ENCODE results near the gene SLC36A2. TPM values are rescaled to one million over a fixed set of nuclear protein-coding genes. Genes with fewer than 3 reads are reported as not detected.
"Not testable (repeated sequence)": the region's sequence is repeated elsewhere in the genome, so short reads cannot be mapped to it uniquely, and the experiment has no call there.

SLC36A2 gene
- 10 to 100 TPM in 2 of 3 donors, 1 to 10 TPM in 1; 7.6 to 16.4 (median 16.0) TPM for polyA plus RNA-seq (ENCODE audit: insufficient read length in 3 of 3)
- long read RNA-seq, donor 1, result 0 reads
- long read RNA-seq, donor 2, partial matches to known transcripts, result 0 of 1 reads
- long read RNA-seq, donor 2, other reads (novel, unspliced or antisense), result 0 of 1 reads
- long read RNA-seq, donor 3, partial matches to known transcripts, result 0 of 1 reads
- long read RNA-seq, donor 3, other reads (novel, unspliced or antisense), result 0 of 1 reads
- long read RNA-seq, donor 4, result 0 reads
- long read RNA-seq, donor 5, result 0 reads
- long read RNA-seq, donor 6, partial matches to known transcripts, result 0 of 2 reads
- long read RNA-seq, donor 6, other reads (novel, unspliced or antisense), result 0 of 2 reads
- long read RNA-seq, donor 7, partial matches to known transcripts, result 0 of 1 reads
- long read RNA-seq, donor 7, other reads (novel, unspliced or antisense), result 0 of 1 reads
- long read RNA-seq, donor 8, result 0 reads
- long read RNA-seq, donor 9, partial matches to known transcripts, result 0 of 3 reads
- long read RNA-seq, donor 9, other reads (novel, unspliced or antisense), result 0 of 3 reads
- long read RNA-seq, donor 10, partial matches to known transcripts, result 21 of 24 reads
- long read RNA-seq, donor 10, other reads (novel, unspliced or antisense), result 0 of 24 reads
- long read RNA-seq, donor 11, partial matches to known transcripts, result 0 of 1 reads
- long read RNA-seq, donor 11, other reads (novel, unspliced or antisense), result 0 of 1 reads
- long read RNA-seq, donor 12, partial matches to known transcripts, result 0 of 1 reads
- long read RNA-seq, donor 12, other reads (novel, unspliced or antisense), result 0 of 1 reads
- long read RNA-seq, donor 13, result 0 reads
- long read RNA-seq, donor 14, result 0 reads
- long read RNA-seq, donor 15, result 0 reads
- long read RNA-seq, donor 16, partial matches to known transcripts, result 0 of 3 reads
- long read RNA-seq, donor 16, other reads (novel, unspliced or antisense), result 0 of 3 reads

DNA sequence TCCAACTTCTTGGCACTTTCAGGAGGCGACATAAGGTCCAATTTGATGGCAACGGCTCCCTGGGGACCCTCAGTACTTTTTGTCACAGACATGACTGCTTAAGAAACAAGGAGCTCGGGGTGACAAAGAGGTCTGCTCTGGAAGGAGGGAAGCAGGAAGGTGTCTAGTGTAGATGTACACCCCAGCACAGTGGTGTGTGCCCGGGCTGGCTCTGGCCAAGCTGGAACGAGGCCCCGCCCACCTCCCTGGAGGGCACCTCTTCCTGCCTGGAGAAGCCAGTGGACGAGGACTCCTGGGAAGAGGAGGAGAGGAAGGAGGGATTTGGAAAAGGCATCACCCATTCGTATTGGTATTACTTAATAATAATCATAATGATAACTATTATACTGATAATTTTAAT lies at the start of gene SLC36A2:
TSS of gene SLC36A2 (minus strand) at position 191 of the 400 bp plus-strand sequence. CDS start at position 92, 99 bp downstream.
- no peak for DNase-seq

DNA sequence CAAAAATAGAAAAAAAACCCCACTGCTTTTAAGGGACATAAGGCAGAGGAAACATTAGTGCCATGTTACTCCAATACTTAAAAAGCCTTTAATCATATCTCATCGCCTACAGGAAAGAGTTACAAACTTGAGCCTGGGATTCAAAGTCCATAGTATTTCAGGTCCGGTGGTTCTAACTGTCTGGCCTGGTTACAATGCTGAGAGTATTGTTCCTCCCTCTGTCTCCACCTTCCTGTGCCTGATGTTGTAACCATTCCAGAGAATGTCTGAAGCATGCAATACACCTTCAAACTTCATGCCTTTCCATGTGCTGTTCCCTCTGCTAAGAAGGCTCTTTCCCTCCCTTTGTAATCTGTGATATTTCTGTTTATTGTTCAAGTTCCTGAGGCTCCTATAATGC lies 41.6 kb upstream of the SLC36A2 start:
- DNase-seq, result no peak

DNA sequence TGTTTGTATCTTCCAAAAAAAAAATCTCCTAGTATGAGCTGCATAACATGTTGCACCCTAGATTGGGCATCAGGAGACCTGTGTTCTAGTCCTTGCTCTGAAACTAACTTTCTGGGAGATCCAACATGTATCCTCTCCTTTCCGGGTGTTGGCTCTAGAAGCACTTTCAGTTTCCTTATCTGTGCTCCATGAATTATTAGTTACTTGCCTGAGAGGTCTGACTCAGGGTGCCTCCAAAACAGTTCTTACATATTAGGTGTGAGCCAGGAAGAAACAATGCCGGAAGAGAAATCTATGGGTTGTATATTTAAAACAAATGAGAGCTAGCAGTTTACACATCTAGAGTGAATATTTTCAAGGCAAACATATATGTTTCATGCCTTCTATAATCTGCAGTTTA lies 36.7 kb upstream of the SLC36A2 start:
- DNase-seq, result no peak

DNA sequence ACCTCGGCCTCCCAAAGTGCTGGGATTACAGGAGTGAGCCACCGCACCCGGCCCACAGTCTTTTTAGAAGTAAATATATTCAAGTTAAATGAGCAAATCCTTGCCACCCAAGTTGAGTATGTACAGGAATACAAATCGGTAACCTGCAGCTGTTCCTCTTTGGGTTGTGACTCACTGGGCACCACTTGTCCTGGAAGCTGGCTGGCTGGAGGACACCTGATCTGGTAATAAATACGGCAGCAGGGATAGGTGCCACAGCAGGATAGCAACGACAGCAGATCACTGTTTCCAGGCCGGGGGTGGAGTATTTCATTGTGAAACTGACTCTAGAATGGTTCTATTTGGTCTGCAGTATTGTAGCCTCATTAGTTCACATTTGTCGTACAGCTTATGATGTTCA lies 35.7 kb upstream of the SLC36A2 start:
- no peak for DNase-seq

DNA sequence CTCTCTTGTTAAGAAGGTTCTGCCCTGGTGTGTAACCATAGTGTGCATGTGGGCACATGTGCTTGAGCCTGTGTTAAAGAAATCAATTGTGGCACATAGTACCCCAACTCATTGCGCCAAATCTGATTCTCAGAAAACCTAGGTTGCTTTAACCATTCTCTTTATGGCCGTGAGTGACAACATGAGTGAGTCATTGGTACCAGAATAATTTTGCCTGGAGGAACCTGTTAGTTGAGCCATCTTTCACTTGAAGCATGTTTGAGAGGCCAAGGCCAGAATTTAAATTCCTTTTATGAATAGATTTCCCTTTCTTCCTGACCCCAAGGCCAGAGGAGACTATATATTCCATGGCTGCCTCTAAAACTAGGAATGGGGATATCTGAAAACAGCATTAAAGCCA lies 35.2 kb upstream of the SLC36A2 start:
- no peak for DNase-seq

DNA sequence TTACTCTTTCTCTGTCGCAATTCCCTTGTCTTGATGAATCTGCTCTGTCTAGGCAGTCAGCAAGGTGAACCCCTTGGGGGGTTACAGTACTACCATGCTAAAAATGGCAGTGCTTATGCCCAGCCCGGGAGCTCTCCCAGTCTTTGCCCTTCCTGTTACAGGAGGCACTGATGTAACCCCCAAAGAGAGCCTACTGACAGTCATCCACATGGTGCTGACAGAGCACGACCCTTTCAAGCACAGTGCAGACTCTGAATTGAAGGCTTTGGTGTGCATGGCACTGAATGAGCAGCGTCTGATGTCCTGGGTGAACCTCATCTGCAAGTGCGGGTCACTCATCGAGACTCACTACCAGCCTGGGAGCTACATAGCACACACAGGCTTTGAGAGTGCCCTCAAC lies 34.5 kb upstream of the SLC36A2 start:
- DNase-seq, result no peak

DNA sequence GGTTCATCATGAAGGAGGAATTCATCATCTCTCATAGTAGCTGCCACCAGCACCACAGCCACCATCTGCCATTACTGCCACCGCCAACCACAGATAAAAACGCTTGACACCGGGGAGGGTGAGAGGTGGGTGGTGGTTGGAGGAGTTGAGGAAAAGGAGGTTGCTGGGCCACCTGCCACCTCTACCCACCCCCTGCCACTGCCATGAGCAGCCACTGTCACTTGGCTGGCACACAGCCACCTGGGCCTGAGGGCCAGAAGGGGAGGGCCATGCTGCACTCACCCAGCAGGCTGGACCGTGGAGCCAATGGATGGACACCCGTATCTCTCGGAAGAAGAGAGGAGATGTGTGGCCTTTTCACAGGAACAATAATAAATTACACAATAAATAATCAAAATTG lies 31.3 kb upstream of the SLC36A2 start:
- DNase-seq, result no peak

DNA sequence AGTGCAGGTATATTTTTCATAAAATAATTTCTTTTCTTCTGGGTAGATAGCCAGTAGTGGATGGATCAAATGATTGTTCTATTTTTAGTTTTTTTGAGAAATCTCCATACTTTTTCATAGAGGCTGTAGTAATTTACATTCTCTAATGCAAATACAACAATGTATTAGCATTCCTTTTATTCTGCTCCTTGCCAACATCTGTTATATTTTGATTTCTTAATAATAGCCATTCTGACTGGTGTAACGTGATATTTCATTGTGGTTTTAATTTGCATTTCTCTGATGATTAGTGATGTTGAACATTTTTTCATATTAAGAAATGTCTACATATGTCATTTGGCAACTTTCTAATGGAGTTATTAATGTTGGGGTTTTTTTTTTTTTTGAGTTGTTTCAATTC lies 27.2 kb upstream of the SLC36A2 start:
- no peak for DNase-seq

DNA sequence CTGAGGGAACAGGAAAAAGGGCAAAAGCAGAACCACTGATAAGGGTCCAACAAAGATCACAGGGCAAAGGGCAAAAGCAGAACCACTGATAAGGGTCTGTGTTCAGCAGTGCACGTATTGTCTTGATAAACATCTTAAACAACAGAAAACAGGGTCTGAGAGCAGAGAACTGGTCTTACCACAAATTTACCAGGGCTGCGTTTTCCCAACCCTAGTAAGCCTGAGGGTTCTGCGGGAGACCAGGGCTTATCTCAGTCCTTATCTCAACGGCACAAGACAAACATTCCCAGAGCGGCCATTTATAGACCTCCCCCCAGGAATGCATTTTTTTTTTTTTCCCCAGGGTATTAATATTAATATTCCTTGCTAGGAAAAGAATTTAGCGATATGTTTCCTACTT lies 19.7 kb upstream of the SLC36A2 start:
- DNase-seq, result not testable (repeated sequence)

DNA sequence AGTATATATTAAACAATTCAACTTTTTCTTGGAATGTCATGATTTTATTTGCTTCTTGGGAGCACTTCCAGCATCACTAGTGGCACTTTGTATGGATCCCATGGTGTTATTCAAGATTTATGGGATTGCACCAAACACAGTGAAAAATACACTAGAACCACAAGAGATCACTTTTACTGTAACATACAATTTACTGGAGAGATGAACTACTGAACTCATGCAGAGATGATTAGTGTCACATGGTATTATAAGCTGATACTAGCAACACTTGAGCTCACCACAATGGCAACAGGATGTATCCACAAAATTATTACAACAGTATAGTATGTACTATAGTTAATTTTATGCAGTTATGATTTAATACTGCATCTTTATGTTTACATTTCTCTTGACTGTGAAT lies 16.3 kb upstream of the SLC36A2 start:
- DNase-seq, result no peak

DNA sequence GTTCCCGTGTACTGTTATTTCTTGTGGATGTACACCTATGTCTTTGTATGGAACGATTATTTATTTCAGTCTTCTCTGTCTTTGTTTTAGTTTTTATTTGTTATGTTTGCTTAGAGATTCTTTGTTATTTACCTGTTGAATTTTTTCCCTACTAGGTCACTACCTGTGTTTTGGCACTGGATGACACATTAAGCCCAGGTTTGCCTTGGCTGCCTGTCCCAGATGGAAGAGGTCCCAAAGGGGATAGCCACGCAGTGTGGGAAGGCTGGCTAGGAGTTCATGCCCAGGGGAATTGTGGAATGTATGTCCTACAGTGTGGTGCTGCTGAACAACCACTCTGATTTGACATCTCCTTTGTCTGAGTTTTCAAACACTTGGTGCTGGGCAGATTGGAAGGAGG lies 15.6 kb upstream of the SLC36A2 start:
- DNase-seq, result no peak

DNA sequence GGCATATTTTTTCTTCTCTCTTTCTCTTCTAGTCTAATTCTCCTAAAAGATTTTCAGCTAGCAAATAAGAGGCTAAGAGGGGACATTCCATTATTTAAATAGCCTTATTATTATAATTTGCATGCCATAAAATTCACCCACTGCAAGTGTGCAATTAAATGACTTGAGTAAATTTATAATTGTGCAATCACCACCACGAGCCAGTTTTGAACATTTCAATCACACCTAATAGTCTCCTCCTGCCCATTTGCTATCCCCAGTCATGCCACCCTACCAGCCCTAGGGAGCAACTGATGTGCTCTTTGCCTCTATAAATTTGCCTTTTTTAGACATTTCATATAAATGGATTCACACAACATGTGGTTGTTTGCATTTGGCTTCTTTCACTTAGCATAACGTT lies 12.0 kb upstream of the SLC36A2 start:
- DNase-seq, result no peak

DNA sequence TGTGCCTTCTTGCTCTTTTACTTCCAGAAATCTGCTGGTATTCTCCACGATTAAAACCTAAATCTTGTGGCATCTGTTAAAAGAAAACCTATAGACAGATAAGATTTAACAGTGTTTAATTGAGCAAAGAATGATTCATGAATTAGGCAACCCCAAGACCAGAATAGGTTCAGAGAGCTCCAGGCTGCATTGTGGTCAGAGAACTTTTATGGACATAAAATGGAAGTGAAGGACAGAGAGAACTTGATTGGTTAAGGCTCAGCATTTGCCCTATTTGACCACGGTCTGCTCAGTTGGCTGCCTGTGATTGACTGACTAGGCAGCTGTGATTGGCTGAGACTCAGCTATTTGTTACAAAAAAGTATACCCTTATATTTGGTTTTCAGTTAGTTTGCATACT lies 10.4 kb upstream of the SLC36A2 start:
- no peak for DNase-seq

DNA sequence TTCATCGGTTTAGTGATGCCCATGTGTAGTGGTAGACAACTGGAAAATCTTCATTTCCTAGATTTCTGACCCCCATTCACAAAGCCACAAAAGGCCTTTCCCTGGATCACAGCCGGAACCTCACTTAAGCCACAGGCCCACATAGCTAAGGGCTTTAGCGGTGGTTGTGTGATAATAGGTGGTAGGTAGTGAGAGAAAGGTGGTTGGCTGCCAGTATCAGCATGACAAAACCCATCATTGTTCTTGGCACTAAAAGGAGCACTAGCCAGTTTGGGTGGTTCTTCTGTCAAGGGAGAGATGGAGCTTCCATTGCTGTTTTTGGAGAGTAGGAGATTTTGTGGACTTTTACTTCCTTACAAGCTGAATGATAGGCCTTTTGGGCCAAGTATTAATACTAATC lies 9.7 kb upstream of the SLC36A2 start:
- no peak for DNase-seq

DNA sequence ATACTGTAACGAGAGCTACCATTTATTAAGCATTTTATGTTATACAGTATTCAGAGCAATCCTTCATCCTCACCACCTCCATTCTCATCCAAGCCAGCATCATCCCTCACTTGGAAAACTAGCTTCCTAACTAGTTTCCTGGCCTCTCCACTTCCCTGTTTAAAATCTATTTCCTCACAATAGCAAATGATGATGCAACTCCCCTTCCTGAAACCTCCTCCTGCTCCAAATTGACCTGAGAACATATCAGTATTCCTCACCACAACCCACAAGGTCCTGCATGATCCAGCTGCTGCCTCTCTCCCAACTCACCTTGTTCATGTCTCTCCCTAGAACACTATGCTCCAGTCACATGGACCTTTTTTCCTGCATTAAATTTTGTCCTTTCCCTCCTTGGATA lies 4.3 kb upstream of the SLC36A2 start:
- no peak for DNase-seq

DNA sequence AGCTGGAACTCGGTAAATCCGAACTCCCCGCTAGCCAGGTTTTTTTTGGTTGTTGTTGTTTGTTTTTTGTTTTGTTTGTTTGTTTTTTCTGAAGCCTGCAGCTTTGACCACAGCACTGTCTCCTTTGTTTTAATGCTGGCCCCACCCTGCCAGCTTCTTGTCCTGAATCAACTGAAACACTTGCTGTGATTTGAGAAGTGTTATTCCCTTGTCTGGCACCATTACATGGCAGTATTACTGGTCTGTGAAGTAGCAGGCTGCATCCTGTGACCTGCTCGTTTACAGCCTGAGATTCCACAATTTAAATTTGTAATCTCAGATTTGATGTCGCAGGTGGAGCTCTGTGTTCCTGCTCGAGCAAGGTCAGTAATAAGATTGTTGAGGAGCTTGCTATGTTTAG lies 1.4 kb upstream of the SLC36A2 start:
- DNase-seq, result no peak

DNA sequence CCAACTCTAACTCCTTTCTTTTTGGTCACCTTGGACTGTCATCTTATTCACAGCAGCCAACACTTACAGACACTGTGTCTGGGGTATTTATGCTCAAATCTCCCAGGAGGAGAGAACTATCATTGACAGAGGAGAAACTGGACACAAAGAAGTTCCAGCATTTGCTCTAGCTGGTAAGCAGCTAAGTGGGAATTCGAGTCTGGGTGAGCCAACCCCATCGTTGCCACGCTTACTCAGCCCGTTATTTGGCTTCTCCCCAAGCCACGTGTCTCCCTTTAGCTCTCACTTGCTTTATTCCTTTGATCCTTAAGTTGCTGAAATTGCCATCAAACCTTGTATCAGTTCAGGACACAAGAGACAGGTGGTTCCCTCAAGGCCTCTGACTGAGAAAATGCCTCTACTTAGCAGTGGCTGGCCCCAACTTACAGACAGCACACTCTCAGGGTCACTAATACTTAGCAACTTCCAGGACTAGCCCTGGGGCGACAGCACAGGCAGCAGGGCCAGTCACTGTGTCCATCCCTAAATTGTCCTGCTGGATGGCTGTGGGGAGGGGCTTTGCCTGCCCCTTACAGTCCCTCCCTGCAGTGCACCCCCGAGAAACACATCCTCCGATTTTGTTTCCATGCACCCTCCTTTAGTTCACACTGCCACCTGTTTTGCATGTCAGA lies 1.4 kb downstream of the SLC36A2 start:
- DNase-seq, result no peak

DNA sequence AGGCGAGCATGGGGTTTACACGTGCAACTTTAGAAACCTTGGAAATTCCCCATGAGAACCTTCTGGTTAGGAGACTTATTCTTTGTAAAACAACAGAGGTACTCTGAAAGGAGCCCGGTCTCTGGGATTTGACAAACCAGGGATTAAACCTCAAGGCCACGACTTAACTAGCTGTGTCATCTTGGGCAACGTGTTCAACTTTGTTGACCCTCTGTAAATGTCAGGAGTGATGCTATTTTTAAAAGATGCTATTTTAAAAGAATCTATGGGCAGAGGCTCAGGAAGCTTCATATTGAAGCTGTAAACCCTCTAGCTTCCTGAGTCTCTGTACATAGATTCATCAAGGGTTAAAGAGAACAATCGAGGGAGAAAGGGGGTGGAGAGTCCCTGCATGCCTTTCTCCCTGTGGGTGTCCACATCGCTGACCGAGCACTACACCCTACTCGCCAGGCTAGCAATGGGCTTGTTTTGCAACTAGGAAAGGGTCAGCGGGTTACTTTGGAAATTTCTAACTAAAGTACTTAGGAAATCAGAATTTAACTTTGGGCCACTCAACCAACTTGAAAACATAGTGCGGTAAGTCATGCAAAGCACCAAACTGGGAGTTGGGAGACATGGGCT lies 2.1 kb downstream of the SLC36A2 start:
- DNase-seq, result no peak

DNA sequence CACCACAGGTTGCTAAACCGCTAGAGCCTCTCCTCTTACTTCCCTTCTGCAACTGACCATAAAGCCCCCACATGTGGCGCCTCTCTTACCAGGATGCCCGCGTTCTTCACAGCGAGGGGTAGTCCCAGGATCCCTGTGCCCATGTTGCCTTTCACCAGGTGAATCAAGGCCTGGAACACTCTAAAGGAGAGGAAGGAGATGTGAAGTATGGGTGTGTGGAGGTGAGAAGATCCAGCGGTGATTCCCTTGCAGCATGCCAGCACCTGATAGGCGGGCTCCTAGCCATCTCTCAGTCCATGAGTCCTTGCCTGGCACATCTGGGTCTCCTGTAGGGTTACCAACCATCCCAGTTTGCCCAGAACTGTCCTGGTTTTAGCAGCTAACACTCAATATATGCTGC lies 3.3 kb downstream of the SLC36A2 start:
- DNase-seq, result no peak

DNA sequence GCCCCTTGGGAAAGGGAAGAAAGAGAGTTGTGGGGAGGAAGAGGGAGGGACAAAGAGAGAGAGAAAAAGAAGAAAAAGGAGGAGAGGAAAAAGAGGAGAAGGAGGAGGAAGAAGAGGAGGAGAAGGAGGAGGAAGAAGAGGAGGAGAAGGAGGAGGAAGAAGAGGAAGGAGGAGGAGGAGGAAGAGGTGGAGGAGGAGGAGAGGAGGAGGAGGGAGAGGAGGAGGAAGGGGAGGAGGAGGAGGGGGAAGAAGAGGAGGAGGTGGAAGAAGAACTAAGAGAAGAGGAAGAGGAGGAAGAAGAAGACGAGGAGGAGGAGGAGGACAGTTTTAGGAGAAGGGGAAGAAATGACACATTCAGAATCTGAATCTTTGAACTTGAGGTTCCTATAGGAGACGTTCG lies 7.4 kb downstream of the SLC36A2 start:
- no peak for DNase-seq

DNA sequence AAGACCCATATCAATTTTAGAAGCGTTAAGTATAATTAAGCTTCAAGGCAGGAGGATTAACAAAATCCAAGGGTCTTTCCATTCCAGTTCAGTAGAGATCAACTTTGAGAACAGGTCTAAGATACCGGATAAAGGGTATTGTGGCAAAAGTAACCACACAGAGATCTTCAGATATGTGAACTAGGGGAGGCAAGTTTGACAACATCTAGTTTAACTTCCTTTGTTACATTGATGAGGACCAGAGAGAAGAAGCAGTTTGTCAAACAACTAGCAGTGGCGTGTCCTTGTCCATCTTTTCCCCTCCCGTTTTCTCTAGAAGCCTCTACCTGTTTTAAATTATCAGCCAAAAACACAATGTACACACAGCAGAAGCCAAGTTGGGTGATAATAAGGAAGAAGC lies 8.6 kb downstream of the SLC36A2 start:
- DNase-seq, result no peak

DNA sequence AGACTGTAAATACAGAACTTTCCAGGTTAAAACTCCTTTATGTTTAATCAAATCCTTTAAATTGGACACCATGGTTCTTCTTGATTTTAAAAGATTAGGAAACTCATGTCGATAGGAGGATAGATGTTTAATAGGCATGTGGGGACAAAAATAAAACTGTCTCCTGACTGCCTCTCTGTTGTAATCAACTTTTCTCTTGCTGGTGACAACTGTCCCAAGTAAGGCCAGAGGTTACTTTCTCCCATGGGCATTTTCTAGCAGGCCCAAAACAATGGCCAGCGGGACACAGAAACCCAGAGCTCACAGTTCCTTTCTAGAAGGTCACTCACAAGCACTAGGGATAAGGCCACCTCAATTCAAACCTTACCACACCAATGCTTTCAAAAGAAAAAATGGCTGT lies 14.5 kb downstream of the SLC36A2 start:
- no peak for DNase-seq
